Skeletal muscle satellite cell (primary cell): ENCODE results near the gene RAB3A.

Experiments
- H3K27me3 ChIP-seq: 2 replicates; pipeline ENCODE4 v1.7.0; 2013; ENCODE audit warnings: low read length; ENCODE audit not compliant: control insufficient read depth, insufficient read depth
- H3K36me3 ChIP-seq: 2 replicates; pipeline ENCODE4 v1.7.0; 2013; ENCODE audit warnings: mild to moderate bottlenecking, control low read depth, low read length; ENCODE audit not compliant: insufficient read depth
- H3K4me1 ChIP-seq: 2 replicates; pipeline ENCODE4 v1.7.0; 2013; ENCODE audit warnings: low read length; ENCODE audit not compliant: control insufficient read depth, insufficient read depth
- H3K4me2 ChIP-seq: 2 replicates; pipeline ENCODE4 v1.7.0; 2013; ENCODE audit warnings: mild to moderate bottlenecking, low read length
- H3K4me3 ChIP-seq: 2 replicates; pipeline ENCODE4 v1.7.0; 2013; ENCODE audit warnings: low read length
- H3K9ac ChIP-seq: 2 replicates; pipeline ENCODE4 v1.7.0; 2013; ENCODE audit warnings: mild to moderate bottlenecking, low read depth, low read length, moderate library complexity
- H3K9me3 ChIP-seq: replicated peaks from 2 replicates; pipeline ENCODE4 v1.7.0; 2013; ENCODE audit warnings: mild to moderate bottlenecking, control low read depth, low read length

RAB3A gene

DNA sequence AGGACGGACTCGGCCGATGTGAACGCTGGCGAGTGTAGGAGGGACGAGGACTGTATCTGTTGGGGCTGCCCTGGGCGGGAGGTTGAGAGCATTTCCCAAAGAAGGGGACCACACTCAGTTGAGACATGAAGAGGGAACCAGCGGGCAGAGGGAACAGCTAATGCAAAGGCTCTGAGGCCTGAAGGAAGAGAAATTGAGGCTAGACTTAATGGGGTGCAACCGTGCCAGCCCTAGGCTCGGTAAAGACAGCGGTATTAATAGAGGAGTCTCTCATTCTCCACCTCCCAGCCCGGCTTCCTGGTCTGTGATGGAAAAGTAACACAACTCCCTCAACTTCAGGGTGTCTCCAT is 9.7 kb downstream of the RAB3A start:
- peak overlapping the region; percentile 95 for H3K4me2 ChIP-seq
- no peaks in the 10 kb centered on the region for H3K27me3 ChIP-seq
- H3K9me3 ChIP-seq, result no peaks in the 10 kb centered on the region
- H3K4me3 ChIP-seq, result peak overlapping the region; percentile 84
- peaks cover 15% of the 10 kb centered on the region for H3K4me1 ChIP-seq
- peaks cover 8% of the 10 kb centered on the region for H3K36me3 ChIP-seq
- H3K9ac ChIP-seq, result peak overlapping the region; percentile 87

- Histone ChIP-seq H3K4me2 (peak overlapping the region; percentile 95), H3K27me3 (no peaks in the 10 kb centered on the region), H3K9ac (peak overlapping the region; percentile 87), H3K9me3 (no peaks in the 10 kb centered on the region), H3K36me3 (peaks cover 8% of the 10 kb centered on the region), H3K4me1 (peaks cover 15% of the 10 kb centered on the region), H3K4me3 (peak overlapping the region; percentile 84)
Measured at GRCh38 chr19:18193388-18194180, 10.3 kb downstream of the RAB3A start.

DNA sequence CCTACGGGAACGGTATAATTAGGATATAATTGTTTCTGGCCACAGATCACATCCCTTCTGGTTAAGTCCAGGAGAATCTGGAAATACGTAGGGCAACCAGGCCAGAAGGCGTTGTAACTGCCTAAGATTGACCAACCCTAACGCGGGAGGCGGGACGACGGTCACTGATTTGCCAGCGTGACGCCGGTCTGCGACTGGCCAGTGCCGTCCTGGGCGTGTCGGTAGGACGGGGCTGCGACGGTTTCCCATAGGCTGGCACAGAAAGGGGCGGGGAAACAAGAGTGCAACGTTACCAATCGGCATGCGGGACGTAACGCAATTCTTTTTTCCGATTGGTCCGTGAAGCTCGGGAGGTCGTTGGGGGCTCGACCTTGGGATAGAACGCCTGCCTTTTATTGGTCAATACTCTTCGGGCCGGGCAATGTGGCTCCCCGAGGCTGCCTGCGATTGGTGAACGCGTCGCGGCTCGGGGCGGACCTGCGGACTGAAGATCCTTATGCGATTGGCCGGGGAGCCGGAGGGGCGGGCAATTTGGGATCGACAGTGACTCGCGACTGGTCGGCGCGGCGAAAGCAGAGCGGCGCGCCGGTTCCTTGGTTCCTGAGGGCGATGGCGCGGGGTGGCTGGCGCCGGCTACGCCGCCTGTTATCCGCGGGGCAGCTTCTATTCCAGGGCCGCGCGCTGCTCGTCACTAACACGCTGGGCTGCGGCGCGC is 11.0 kb downstream of the RAB3A start, which contains the start of gene MPV17L2:
Gene MPV17L2 (plus strand): TSS at position 546 of the 715 bp plus-strand sequence. CDS start 64 bp downstream, at position 610.
- no peaks in the 10 kb centered on the region for H3K9me3 ChIP-seq
- peaks cover 4% of the 10 kb centered on the region for H3K36me3 ChIP-seq
- peak within 1 kb of the TSS; percentile 84 for H3K4me3 ChIP-seq
- H3K27me3 ChIP-seq, result no peaks in the 10 kb centered on the region
- peak within 1 kb of the TSS; percentile 95 for H3K4me2 ChIP-seq
- H3K4me1 ChIP-seq, result peaks cover 15% of the 10 kb centered on the region
- H3K9ac ChIP-seq, result peak within 1 kb of the TSS; percentile 87

GRCh38 chr19:18191640-18192062 is 12.2 kb downstream of the RAB3A start:
- Histone ChIP-seq H3K36me3 (peaks cover 4% of the 10 kb centered on the region), H3K4me3 (peak overlapping the region; percentile 71), H3K4me1 (peaks cover 15% of the 10 kb centered on the region), H3K27me3 (no peaks in the 10 kb centered on the region), H3K9me3 (no peaks in the 10 kb centered on the region), H3K4me2 (peak overlapping the region; percentile 83), H3K9ac (peak overlapping the region; percentile 83)

DNA sequence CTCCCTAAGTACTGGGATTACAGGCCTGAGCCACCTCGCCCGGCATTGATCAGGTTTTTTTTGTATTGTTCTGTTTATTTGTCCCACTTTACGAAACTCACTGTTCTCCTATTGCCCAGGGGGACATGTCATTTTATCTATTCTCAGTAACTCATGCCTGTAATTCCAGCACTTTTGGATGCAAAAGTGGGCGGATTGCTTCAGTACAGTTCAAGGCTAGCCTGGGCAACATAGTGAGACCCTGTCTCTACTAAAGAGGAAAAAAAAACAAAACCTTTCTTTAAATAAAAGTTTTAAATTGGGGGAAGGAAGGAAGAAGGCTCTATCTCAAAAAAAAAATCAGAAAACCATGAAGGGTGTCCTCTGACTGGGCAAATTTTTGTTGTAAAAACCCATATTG is 13.6 kb downstream of the RAB3A start:
- H3K36me3 ChIP-seq, result peaks cover 4% of the 10 kb centered on the region
- H3K4me2 ChIP-seq, result no peak overlapping the region
- no peak overlapping the region for H3K4me3 ChIP-seq
- H3K4me1 ChIP-seq, result peaks cover 15% of the 10 kb centered on the region
- H3K9me3 ChIP-seq, result no peaks in the 10 kb centered on the region
- H3K27me3 ChIP-seq, result peaks cover 5% of the 10 kb centered on the region
- no peak overlapping the region for H3K9ac ChIP-seq

GRCh38 chr19:18185538-18185937 is 18.3 kb downstream of the RAB3A start:
- H3K4me1 ChIP-seq, result no peaks in the 10 kb centered on the region
- H3K36me3 ChIP-seq, result no peaks in the 10 kb centered on the region

GRCh38 chr19:18183529-18183928 is 20.3 kb downstream of the RAB3A start:
- Histone ChIP-seq H3K9me3 (no peaks in the 10 kb centered on the region), H3K4me1 (no peaks in the 10 kb centered on the region), H3K4me3 (no peak overlapping the region), H3K27me3 (peaks cover 6% of the 10 kb centered on the region), H3K36me3 (no peaks in the 10 kb centered on the region), H3K9ac (no peak overlapping the region), H3K4me2 (no peak overlapping the region)

More at GRCh38 chr19:18185538-18185937, 18.3 kb downstream of the RAB3A start:
- H3K4me3 ChIP-seq, result no peak overlapping the region
- no peaks in the 10 kb centered on the region for H3K9me3 ChIP-seq
- H3K27me3 ChIP-seq, result peaks cover 6% of the 10 kb centered on the region
- H3K9ac ChIP-seq, result no peak overlapping the region
- no peak overlapping the region for H3K4me2 ChIP-seq

GRCh38 chr19:18179957-18180356 is 23.9 kb downstream of the RAB3A start:
- no peaks in the 10 kb centered on the region for H3K9me3 ChIP-seq
- H3K9ac ChIP-seq, result no peak overlapping the region
- no peaks in the 10 kb centered on the region for H3K27me3 ChIP-seq
- H3K4me1 ChIP-seq, result no peaks in the 10 kb centered on the region
- H3K4me3 ChIP-seq, result no peak overlapping the region
- no peak overlapping the region for H3K4me2 ChIP-seq
- no peaks in the 10 kb centered on the region for H3K36me3 ChIP-seq

- Histone ChIP-seq H3K4me2 (no peak overlapping the region), H3K9ac (no peak overlapping the region), H3K27me3 (no peaks in the 10 kb centered on the region), H3K9me3 (no peaks in the 10 kb centered on the region), H3K36me3 (no peaks in the 10 kb centered on the region), H3K4me3 (no peak overlapping the region), H3K4me1 (peaks cover 12% of the 10 kb centered on the region)
Measured at GRCh38 chr19:18176367-18177310, 27.2 kb downstream of the RAB3A start.

- H3K4me3 ChIP-seq, result no peak overlapping the region
- H3K4me1 ChIP-seq, result peaks cover 12% of the 10 kb centered on the region
- no peak overlapping the region for H3K9ac ChIP-seq
- no peaks in the 10 kb centered on the region for H3K9me3 ChIP-seq
- H3K4me2 ChIP-seq, result no peak overlapping the region
- no peaks in the 10 kb centered on the region for H3K36me3 ChIP-seq
- H3K27me3 ChIP-seq, result no peaks in the 10 kb centered on the region
Measured at GRCh38 chr19:18174983-18175382, 28.9 kb downstream of the RAB3A start.
